K562 (cell line): ENCODE data around the gene GUCY2D. TPM values are rescaled to one million over a fixed set of nuclear protein-coding genes. Genes with fewer than 3 reads are reported as not detected.

Source experiments
- ATAC-seq: fragments of 200-7000 bp; cut with Tn5 transposase; 3 replicates; pipeline ENCODE4 v1.9.1; 2020; ENCODE audit warnings: moderate library complexity
- BruUV-seq: library from RNA; stranded (reverse); fragments of 400-500 nt; replicated peaks from 2 replicates; lab custom pipeline; 2021; lab: Mats Ljungman, UMichigan
- CTCF ChIA-PET: fragments of 300-600 bp; formaldehyde crosslinking; extraction: SDS; loops from one replicate; lab custom pipeline; 2021; ENCODE audit warnings: low intra/inter-chr PET ratio; lab: Yijun Ruan, JAX
- POLR2A ChIA-PET: fragments of 300-600, 350-650 bp; sonication (Branson Sonifier 250); formaldehyde crosslinking; extraction: SDS; loops from one replicate; lab custom pipeline; 2021; ENCODE audit warnings: antibody characterized with exemption, inconsistent platforms; lab: Yijun Ruan, JAX
- DNase-seq, 4 experiments: peaks; one replicate each; pipeline versions ENCODE4 v3.0.0 to v3.0.0-alpha.2; 2011 to 2018; ENCODE audit warnings: low spot score in 3 of 4, mixed read lengths in 3 of 4; ENCODE audit errors: extremely low read depth in 1 of 4
- FAIRE-seq: peaks from 2 replicates; lab custom pipeline; 2011; peaks lifted over from hg19 to GRCh38; lab: Jason Lieb, UNC
- H2AFZ ChIP-seq: 2 replicates; pipeline ENCODE4 v1.6.0; 2011; ENCODE audit warnings: low read depth, low read length, control low read depth, inconsistent platforms
- H3K27ac ChIP-seq: fragments of 200-600 bp; 3 replicates; pipeline ENCODE4 v1.8.0; 2011; ENCODE audit warnings: low read depth, mild to moderate bottlenecking, control low read depth, inconsistent platforms, low read length, moderate library complexity, mixed read lengths; ENCODE audit errors: extremely low read depth
- H3K27me3 ChIP-seq, 2 experiments: fragments of 300-600 bp in 1 of 2; 2 replicates in 1 of 2; 3 replicates in 1 of 2; pipeline versions ENCODE4 v1.6.0 to v1.8.0; 2011; ENCODE audit warnings: inconsistent platforms in 2 of 2, low read length in 2 of 2, mild to moderate bottlenecking in 1 of 2, mixed read lengths in 1 of 2, moderate library complexity in 1 of 2; ENCODE audit not compliant: control insufficient read depth in 2 of 2, insufficient read depth in 2 of 2
- H3K36me3 ChIP-seq: fragments of 300-600 bp; 3 replicates; pipeline ENCODE4 v1.8.0; 2011; ENCODE audit warnings: mild to moderate bottlenecking, low read length, inconsistent platforms; ENCODE audit not compliant: control insufficient read depth, insufficient read depth
- H3K4me1 ChIP-seq, 2 experiments: fragments of 200-600 bp in 1 of 2; replicated peaks in 1 of 2; 2 replicates in 1 of 2; 3 replicates in 1 of 2; pipeline versions ENCODE4 v1.5.1 to v1.8.0; 2011; ENCODE audit warnings: inconsistent platforms in 2 of 2, low read length in 2 of 2, mild to moderate bottlenecking in 1 of 2, mixed read lengths in 1 of 2, moderate library complexity in 1 of 2; ENCODE audit not compliant: control insufficient read depth in 2 of 2, insufficient read depth in 2 of 2
- H3K4me2 ChIP-seq: 2 replicates; pipeline ENCODE4 v1.6.1; 2011; ENCODE audit warnings: low read length, control low read depth, inconsistent platforms, mixed read lengths; ENCODE audit not compliant: insufficient read depth
- H3K4me3 ChIP-seq: fragments of 200-600 bp; sonication (generic), shearing (Covaris generic); 2 replicates; pipeline ENCODE4 v1.5.1; 2016; ENCODE audit warnings: control low read depth, inconsistent platforms
- H3K79me2 ChIP-seq: fragments of 200-600 bp; 3 replicates; pipeline ENCODE4 v1.8.0; 2011; ENCODE audit warnings: low read length, inconsistent platforms; ENCODE audit not compliant: control insufficient read depth, insufficient read depth
- H3K9ac ChIP-seq, 2 experiments: 2 replicates each; pipeline versions ENCODE4 v1.6.0 to v1.6.1; 2011; ENCODE audit warnings: low read depth in 2 of 2, low read length in 2 of 2, control low read depth in 1 of 2, inconsistent platforms in 1 of 2, mild to moderate bottlenecking in 1 of 2, mixed read lengths in 1 of 2; ENCODE audit not compliant: insufficient read depth in 1 of 2
- H3K9me1 ChIP-seq: one replicate; pipeline ENCODE4 v1.6.0; 2011; ENCODE audit warnings: inconsistent platforms, mild to moderate bottlenecking, low read length, moderate library complexity; ENCODE audit not compliant: control insufficient read depth, insufficient read depth
- H3K9me3 ChIP-seq: replicated peaks from 2 replicates; pipeline ENCODE4 v1.5.1; 2011; ENCODE audit warnings: low read depth, low read length, inconsistent platforms; ENCODE audit not compliant: control insufficient read depth, insufficient read depth
- H4K20me1 ChIP-seq: replicated peaks from 2 replicates; pipeline ENCODE4 v1.6.1; 2011; ENCODE audit warnings: low read length, inconsistent platforms, mixed read lengths; ENCODE audit not compliant: control insufficient read depth, insufficient read depth
- NCOA2 ChIP-seq, 2 experiments: fragments of 450-650 bp; IDR thresholded peaks; 2 replicates each; pipeline ENCODE4 v1.6.1; 2018; ENCODE audit warnings: mild to moderate bottlenecking in 2 of 2, moderate library complexity in 1 of 2; ENCODE audit not compliant: partially characterized antibody in 2 of 2
- NR0B1 ChIP-seq: fragments of 450-650 bp; IDR thresholded peaks from one replicate; pipeline ENCODE4 v1.6.1; 2018; ENCODE audit warnings: mild to moderate bottlenecking, moderate library complexity; ENCODE audit not compliant: partially characterized antibody
- SAFB ChIP-seq: fragments of 200-400 bp; formaldehyde crosslinking; IDR thresholded peaks from 2 replicates; pipeline ENCODE4 v1.6.1; 2017; ENCODE audit warnings: low read depth, low read length, borderline replicate concordance
- ZNF589 ChIP-seq: fragments of 200-800 bp; sonication (Bioruptor generic); IDR thresholded peaks from 2 replicates; pipeline ENCODE4 v1.6.1; 2016; ENCODE audit warnings: low read depth, missing genetic modification characterization, missing compliant biosample characterization
- WGBS: fragments of 100-300 bp; shearing (Covaris generic); methylation state at CpG from one replicate; pipeline ENCODE4 v1.1.6; 2016; ENCODE audit warnings: low coverage, mixed read lengths; ENCODE audit not compliant: insufficient coverage; ENCODE audit errors: missing lambda C conversion rate; 5-methylcytosine and 5-hydroxymethylcytosine counted together
- in situ Hi-C: fragments of 300-500 bp; cut with MboI; formaldehyde crosslinking; loops from 4 replicates; pipeline ENCODE4 v1.15.0; 2018; ENCODE audit warnings: inconsistent platforms, mixed read lengths
- intact Hi-C: fragments of 100-400 bp; cut with micrococcal nuclease; formaldehyde crosslinking; loops from 2 replicates; pipeline ENCODE4 v1.14.2; 2022
- polyA plus RNA-seq, 8 experiments: library from polyadenylated mRNA; depleted of rRNA in 4 of 8; stranded (reverse) in 5 of 8; unstranded in 3 of 8; fragments of >200 nt; fragmentation: Nextera tagmentation in 2 of 8; fragmentation: Illumina TruSeq in 1 of 8; extraction: Ambion mirVana in 2 of 8; extraction: Trizol in 1 of 8; gene quantifications; 2 replicates each; pipeline versions ENCODE4 v1.2.1 to v1.2.3, GENCODE V29; 2011 to 2014; ENCODE audit warnings: inconsistent platforms in 1 of 8, missing spikeins in 1 of 8
- total RNA-seq, 7 experiments: library from RNA; depleted of rRNA in 6 of 7; stranded (reverse); fragments of >200 nt in 6 of 7; fragmentation: Illumina TruSeq in 2 of 7; extraction: Trizol in 2 of 7; gene quantifications; 2 replicates each; pipeline versions ENCODE4 v1.2.1 to v1.2.3, GENCODE V29; 2011 to 2021; ENCODE audit warnings: low replicate concordance in 1 of 7

GUCY2D gene
- total and polyA plus RNA-seq, 9 of the 15 experiments (the other 6 are each of a cell fraction or from before 2014, with no cell fraction given), result 0.05 TPM; not detected in 8

GRCh38 chr17:7977039-7977438 is 25.4 kb upstream of the GUCY2D start (continued):
- TF ChIP-seq NCOA2 (IDR thresholded peaks at IDR 0.05; ENCODE audit: partially characterized antibody in 2 of 2) (no peak), ZNF589 (CRISPR knock-in tag) (no peak), NR0B1 (no peak)

- Histone ChIP-seq H3K79me2 (no peaks in the 10 kb centered on the region), H3K27ac (no peak overlapping the region), H3K36me3 (no peaks in the 10 kb centered on the region), H3K9me3 (no peaks in the 10 kb centered on the region; the same call in 1 of the 2 replicates), H3K4me2 (no peak overlapping the region), H3K9me1 (no peaks in the 10 kb centered on the region), H3K4me1 (no peaks in the 10 kb centered on the region), H3K27me3 (peaks cover 0 to 8% of the 10 kb centered on the region in 2 experiments; a peak in 3 of 5 replicates), H3K9ac (no peak overlapping the region), H3K4me3 (no peak overlapping the region), H2AFZ (no peak overlapping the region), H4K20me1 (no peaks in the 10 kb centered on the region)
- FAIRE-seq (no peak), ATAC-seq (no peak), DNase-seq (no peak)
- BruUV-seq, result no TSS peak
- CTCF ChIA-PET, result no interaction called here
- POLR2A ChIA-PET, result interaction anchor here (0.7 kb wide), 1 partner anchor 20 kb away, joined by 3 read pairs; no protein-coding TSS in a partner anchor
- WGBS, result 4% methylated on average over 5 of the region's 5 CpGs
- in situ Hi-C loops (no loop called here), intact Hi-C loops (no loop called here)
- TF ChIP-seq SAFB, result no peak
Measured at GRCh38 chr17:7977805-7978204, 24.6 kb upstream of the GUCY2D start.
